ENCODE results near the gene TRPM5. TPM values are rescaled to one million over a fixed set of nuclear protein-coding genes. Genes with fewer than 3 reads are reported as not detected.

The TRPM5 gene
- total RNA-seq, 1 experiment from 2014 or later, result not detected

GRCh38 chr11:2467695-2468055 lies 23.4 kb upstream of the TRPM5 start:
- Mint-ChIP-seq H3K36me3 (ENCODE audit: insufficient read depth, unreplicated experiment) (no peaks in the 10 kb centered on the region), H3K4me3 (ENCODE audit: low read depth, unreplicated experiment) (no peak overlapping the region), H3K27me3 (ENCODE audit: unreplicated experiment) (no peaks in the 10 kb centered on the region), H3K27ac (ENCODE audit: unreplicated experiment) (no peak overlapping the region), H3K4me1 (ENCODE audit: low read depth, unreplicated experiment) (peaks cover 12% of the 10 kb centered on the region), H3K9me3 (ENCODE audit: low read depth, unreplicated experiment) (no peaks in the 10 kb centered on the region)
- no peak for TF ChIP-seq CTCF (IDR thresholded peaks at IDR 0.05; ENCODE audit: unreplicated experiment)
- intact Hi-C loops (cut with micrococcal nuclease; ENCODE audit: unreplicated experiment), result no loop called here
- CTCF ChIA-PET, result no interaction called here
- no peak for DNase-seq
- no TSS peak for BruUV-seq (replicated peaks)

GRCh38 chr11:2466869-2467694 lies 22.8 kb upstream of the TRPM5 start:
- no peak overlapping the region for H3K4me3 Mint-ChIP-seq (ENCODE audit: low read depth, unreplicated experiment)
- DNase-seq, result no peak
- no peaks in the 10 kb centered on the region for H3K9me3 Mint-ChIP-seq (ENCODE audit: low read depth, unreplicated experiment)
- H3K27me3 Mint-ChIP-seq (ENCODE audit: unreplicated experiment), result no peaks in the 10 kb centered on the region
- no peak for TF ChIP-seq CTCF (IDR thresholded peaks at IDR 0.05; ENCODE audit: unreplicated experiment)
- H3K4me1 Mint-ChIP-seq (ENCODE audit: low read depth, unreplicated experiment), result peaks cover 12% of the 10 kb centered on the region
- no TSS peak for BruUV-seq (replicated peaks)
- H3K36me3 Mint-ChIP-seq (ENCODE audit: insufficient read depth, unreplicated experiment), result no peaks in the 10 kb centered on the region
- CTCF ChIA-PET, result no interaction called here
- intact Hi-C loops (cut with micrococcal nuclease; ENCODE audit: unreplicated experiment), result no loop called here
- no peak overlapping the region for H3K27ac Mint-ChIP-seq (ENCODE audit: unreplicated experiment)

- TF ChIP-seq CTCF (IDR thresholded peaks at IDR 0.05; ENCODE audit: unreplicated experiment), result no peak
- no peaks in the 10 kb centered on the region for H3K9me3 Mint-ChIP-seq (ENCODE audit: low read depth, unreplicated experiment)
These were observed 21.9 kb upstream of the TRPM5 start for GRCh38 chr11:2466069-2466801.

GRCh38 chr11:2465202-2466068 lies 21.1 kb upstream of the TRPM5 start:
- no peak for TF ChIP-seq CTCF (IDR thresholded peaks at IDR 0.05; ENCODE audit: unreplicated experiment)
- Mint-ChIP-seq H3K4me1 (ENCODE audit: low read depth, unreplicated experiment) (peaks cover 12% of the 10 kb centered on the region), H3K27me3 (ENCODE audit: unreplicated experiment) (no peaks in the 10 kb centered on the region), H3K9me3 (ENCODE audit: low read depth, unreplicated experiment) (no peaks in the 10 kb centered on the region), H3K27ac (ENCODE audit: unreplicated experiment) (no peak overlapping the region), H3K36me3 (ENCODE audit: insufficient read depth, unreplicated experiment) (no peaks in the 10 kb centered on the region), H3K4me3 (ENCODE audit: low read depth, unreplicated experiment) (no peak overlapping the region)
- CTCF ChIA-PET, result no interaction called here
- no TSS peak for BruUV-seq (replicated peaks)
- intact Hi-C loops (cut with micrococcal nuclease; ENCODE audit: unreplicated experiment), result no loop called here
- DNase-seq, result no peak

More at GRCh38 chr11:2466069-2466801, 21.9 kb upstream of the TRPM5 start:
- Mint-ChIP-seq H3K4me3 (ENCODE audit: low read depth, unreplicated experiment) (no peak overlapping the region), H3K27me3 (ENCODE audit: unreplicated experiment) (no peaks in the 10 kb centered on the region), H3K27ac (ENCODE audit: unreplicated experiment) (no peak overlapping the region), H3K4me1 (ENCODE audit: low read depth, unreplicated experiment) (peaks cover 12% of the 10 kb centered on the region), H3K36me3 (ENCODE audit: insufficient read depth, unreplicated experiment) (no peaks in the 10 kb centered on the region)
- BruUV-seq (replicated peaks), result no TSS peak
- CTCF ChIA-PET, result no interaction called here
- intact Hi-C loops (cut with micrococcal nuclease; ENCODE audit: unreplicated experiment), result no loop called here
- DNase-seq, result no peak

Data from Calu3 (cell line).